Measurements from ENCODE around the gene ICAM1. TPM values are rescaled to one million over a fixed set of nuclear protein-coding genes. Genes with fewer than 3 reads are reported as not detected.

Gene ICAM1
- total and polyA plus RNA-seq, 2 of the 8 experiments (the other 6 are each of a cell fraction or from before 2014, with no cell fraction given), result 4.0 to 9.4 TPM

- H4K8ac ChIP-seq (ENCODE audit: extremely low read depth, insufficient read depth, low read length), result peak within 1 kb of the TSS; percentile 84
- peak within 1 kb of the TSS; percentile 45; the same call in 1 of the 2 replicates for H2BK5ac ChIP-seq (ENCODE audit: low read depth, low read length)
- no peaks in the 10 kb centered on the region for H3K79me2 ChIP-seq (ENCODE audit: control insufficient read depth in 1 of 2, insufficient read depth in 2 of 2, low read length in 2 of 2)
- H2BK15ac ChIP-seq (ENCODE audit: low read length), result no peak within 1 kb of the TSS; the same call in 1 of the 2 replicates
- no peak within 1 kb of the TSS for H3K23ac ChIP-seq (ENCODE audit: insufficient read length)
- peak within 1 kb of the TSS; percentile 94; the same call in 1 of the 2 replicates for H2AFZ ChIP-seq (ENCODE audit: low read length)
- no peak within 1 kb of the TSS for H2AK5ac ChIP-seq (ENCODE audit: low read depth, low read length)
- peak within 1 kb of the TSS; percentile 68 for H3K18ac ChIP-seq (ENCODE audit: extremely low read depth, low read length)
- H4K91ac ChIP-seq (replicated peaks; ENCODE audit: insufficient read length, low read length), result peak within 1 kb of the TSS; percentile 52
- H3K14ac ChIP-seq (ENCODE audit: insufficient read length), result no peak within 1 kb of the TSS
- 0 out of 2 replicates have a peak within 1 kb of the TSS, but pooled peaks have one; percentile 34 for H2BK20ac ChIP-seq (ENCODE audit: low read length)
- WGBS, 2 experiments (ENCODE audit: extremely low coverage in 1 of 2, insufficient coverage in 1 of 2, insufficient read length in 1 of 2, insufficient replicate concordance in 2 of 2, low coverage in 1 of 2, low lambda C conversion rate in 2 of 2, missing lambda C conversion rate in 1 of 2), result 7% methylated on average over 30 of the region's 55 CpGs; no CpG with 5 or more reads in 1 of the 2 experiments
- H3K36me3 ChIP-seq (ENCODE audit: control insufficient read depth in 2 of 4, insufficient read depth in 4 of 4, low read length in 3 of 4), result peaks cover 9 to 29% (median 20%) of the 10 kb centered on the region in 4 experiments; a peak in 7 of 8 replicates
- H3K56ac ChIP-seq (replicated peaks; ENCODE audit: insufficient read length, low read depth, low read length), result peak within 1 kb of the TSS; percentile 67
- FAIRE-seq, result peak; percentile 13
- no peaks in the 10 kb centered on the region for H3K9me3 ChIP-seq (ENCODE audit: insufficient read depth in 2 of 2, low read depth in 1 of 2, low read length in 1 of 2)
- peak within 1 kb of the TSS; percentile 79 to 97 for H3K4me2 ChIP-seq (ENCODE audit: insufficient read depth in 1 of 2, low read depth in 2 of 2, low read length in 2 of 2)
- no peaks in the 10 kb centered on the region; a peak in 1 of 7 replicates for H3K4me1 ChIP-seq (replicated peaks in 1 of 4; ENCODE audit: control insufficient read depth in 3 of 4, insufficient read depth in 4 of 4, low read length in 3 of 4)
- H3K27ac ChIP-seq (ENCODE audit: low read depth, low read length), result peak within 1 kb of the TSS; percentile 72
- POLR2A ChIA-PET (ENCODE audit: partially characterized antibody), result interaction anchor here (0.5 to 11.4 kb wide), 11 partner anchors 8 to 52 kb away, joined by 3 to 104 read pairs (median 5); partner anchors contain the start of genes ICAM5 and RAVER1
- no peaks in the 10 kb centered on the region for H3K27me3 ChIP-seq (replicated peaks in 1 of 4; ENCODE audit: control insufficient read depth in 3 of 4, extremely low read depth in 1 of 4, insufficient read depth in 3 of 4, low read length in 3 of 4)
- peak within 1 kb of the TSS; percentile 90 for H4K5ac ChIP-seq (ENCODE audit: insufficient read length, low read depth, low read length)
- peak; percentile 79 to 97 for DNase-seq (ENCODE audit: low read depth in 1 of 2, low spot score in 2 of 2)
- peak within 1 kb of the TSS; percentile 47 for H2BK120ac ChIP-seq (replicated peaks; ENCODE audit: low read depth, low read length)
- H3K23me2 ChIP-seq (ENCODE audit: low read depth, low read length), result peaks cover 3% of the 10 kb centered on the region; the same call in 1 of the 2 replicates
- 0 out of 2 replicates have a peak within 1 kb of the TSS, but pooled peaks have one; percentile 4 for H2BK12ac ChIP-seq (ENCODE audit: low read depth, low read length)
- no peaks in the 10 kb centered on the region; the same call in 1 of the 2 replicates for H3K79me1 ChIP-seq (ENCODE audit: low read depth, low read length)
- H3K9ac ChIP-seq (replicated peaks in 1 of 4; ENCODE audit: extremely low read depth in 1 of 4, low read depth in 3 of 4, low read length in 3 of 4), result peak within 1 kb of the TSS in 3 of 4 experiments; percentile 66 to 79 (median 71); a peak in 6 of 7 replicates
- H4K20me1 ChIP-seq (replicated peaks in 1 of 2; ENCODE audit: control insufficient read depth in 1 of 2, insufficient read depth in 2 of 2, low read length in 2 of 2), result no peaks in the 10 kb centered on the region
- H3K4me3 ChIP-seq (ENCODE audit: extremely low read depth in 1 of 4, insufficient read depth in 2 of 4, low read depth in 3 of 4, low read length in 4 of 4), result peak within 1 kb of the TSS; percentile 80 to 94 (median 92)
- CTCF ChIA-PET (ENCODE audit: partially characterized antibody), result interaction anchor here (0.5 to 2.5 kb wide), 9 partner anchors 45 to 326 kb away, joined by 3 to 11 read pairs (median 5); partner anchors contain the start of gene ICAM1
- peak within 1 kb of the TSS; percentile 36 for H3K4ac ChIP-seq (replicated peaks; ENCODE audit: insufficient read length, low read depth, low read length)
- TF ChIP-seq POLR2A (IDR thresholded peaks at IDR 0.05; ENCODE audit: control extremely low read depth in 1 of 2, low read depth in 2 of 2, low read length in 2 of 2) (peak; percentile 78 to 91), RFX5 (IDR thresholded peaks at IDR 0.05; ENCODE audit: borderline replicate concordance, low read depth, low read length) (no peak), BCL11A (IDR thresholded peaks at IDR 0.05; ENCODE audit: low read depth in 2 of 2, low read length in 2 of 2) (no peak), BACH1 (IDR thresholded peaks at IDR 0.05; ENCODE audit: low read length) (no peak), SP2 (IDR thresholded peaks at IDR 0.05; ENCODE audit: low read length) (no peak), E2F6 (IDR thresholded peaks at IDR 0.05) (peak; percentile 69)
These were observed 44.7 kb downstream of the ICAM1 start, which contains the start of gene FDX2 for GRCh38 chr19:10315335-10316214. Gene FDX2, minus strand, starts transcription at chr19:10316015. Its CDS starts 19 bp downstream, at chr19:10315996.

Measured in H1 (cell line).